ENCODE data around the gene FOXP2.

FOXP2 gene

GRCh38 chr7:114415064-114415989 is 712 bp downstream of the FOXP2 start:
- no peak for DNase-seq (ENCODE audit: low read depth)
- TF ChIP-seq CTCF (conservative IDR thresholded peaks at IDR 0.05; ENCODE audit: low read depth, low read length), result no peak
- H3K4me3 ChIP-seq (ENCODE audit: low read depth, low read length), result peak overlapping the region; percentile 50

GRCh38 chr7:114416129-114416990 is 1.7 kb downstream of the FOXP2 start:
- peak overlapping the region; percentile 6 for H3K4me3 ChIP-seq (ENCODE audit: low read depth, low read length)
- no peak for TF ChIP-seq CTCF (conservative IDR thresholded peaks at IDR 0.05; ENCODE audit: low read depth, low read length)
- no peak for DNase-seq (ENCODE audit: low read depth)

GRCh38 chr7:114417290-114417689 is 2.7 kb downstream of the FOXP2 start:
- no peak overlapping the region for H3K4me3 ChIP-seq (ENCODE audit: low read depth, low read length)
- no peak for TF ChIP-seq CTCF (conservative IDR thresholded peaks at IDR 0.05; ENCODE audit: low read depth, low read length)
- no peak for DNase-seq (ENCODE audit: low read depth)

GRCh38 chr7:114418117-114418516 is 3.5 kb downstream of the FOXP2 start:
- H3K4me3 ChIP-seq (ENCODE audit: low read depth, low read length), result no peak overlapping the region
- no peak for DNase-seq (ENCODE audit: low read depth)
- TF ChIP-seq CTCF (conservative IDR thresholded peaks at IDR 0.05; ENCODE audit: low read depth, low read length), result no peak

GRCh38 chr7:114419441-114420272 is 5.0 kb downstream of the FOXP2 start:
- H3K4me3 ChIP-seq (ENCODE audit: low read depth, low read length), result no peak overlapping the region
- TF ChIP-seq CTCF (conservative IDR thresholded peaks at IDR 0.05; ENCODE audit: low read depth, low read length), result no peak
- DNase-seq (ENCODE audit: low read depth), result no peak
